ENCODE measurements around the gene TRIM28.
A peak's percentile ranks its signal among the peaks of the same experiment; 100 is the strongest.

TRIM28 gene

DNA sequence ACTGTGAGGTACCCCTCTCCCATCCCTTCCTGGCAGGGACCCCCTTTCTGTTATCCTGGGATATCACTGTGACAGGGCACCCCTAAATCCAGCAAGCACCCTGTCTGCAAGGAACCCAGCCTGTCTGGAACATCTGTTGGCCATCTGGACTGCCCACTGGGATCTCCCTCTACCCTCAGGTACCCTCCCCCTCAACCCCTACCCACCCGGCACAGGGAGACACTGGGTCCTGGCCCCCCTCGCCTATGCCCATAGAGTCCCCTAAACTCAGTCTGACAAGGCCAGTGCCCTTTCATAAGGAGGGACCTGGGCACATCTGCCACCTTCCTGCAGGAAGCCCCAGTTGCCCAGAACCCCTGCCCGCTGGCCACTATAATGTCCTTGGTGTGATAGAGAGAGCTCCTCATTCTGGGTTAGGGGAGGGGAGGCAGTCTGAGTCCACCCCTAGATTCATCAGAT lies 29.3 kb upstream of the TRIM28 start:
- Histone ChIP-seq H3K4me3 (ENCODE audit: low read depth, low read length) (peak overlapping the region; percentile 73), H3K27ac (peak overlapping the region; percentile 88)
- TF ChIP-seq, protein P1, sequence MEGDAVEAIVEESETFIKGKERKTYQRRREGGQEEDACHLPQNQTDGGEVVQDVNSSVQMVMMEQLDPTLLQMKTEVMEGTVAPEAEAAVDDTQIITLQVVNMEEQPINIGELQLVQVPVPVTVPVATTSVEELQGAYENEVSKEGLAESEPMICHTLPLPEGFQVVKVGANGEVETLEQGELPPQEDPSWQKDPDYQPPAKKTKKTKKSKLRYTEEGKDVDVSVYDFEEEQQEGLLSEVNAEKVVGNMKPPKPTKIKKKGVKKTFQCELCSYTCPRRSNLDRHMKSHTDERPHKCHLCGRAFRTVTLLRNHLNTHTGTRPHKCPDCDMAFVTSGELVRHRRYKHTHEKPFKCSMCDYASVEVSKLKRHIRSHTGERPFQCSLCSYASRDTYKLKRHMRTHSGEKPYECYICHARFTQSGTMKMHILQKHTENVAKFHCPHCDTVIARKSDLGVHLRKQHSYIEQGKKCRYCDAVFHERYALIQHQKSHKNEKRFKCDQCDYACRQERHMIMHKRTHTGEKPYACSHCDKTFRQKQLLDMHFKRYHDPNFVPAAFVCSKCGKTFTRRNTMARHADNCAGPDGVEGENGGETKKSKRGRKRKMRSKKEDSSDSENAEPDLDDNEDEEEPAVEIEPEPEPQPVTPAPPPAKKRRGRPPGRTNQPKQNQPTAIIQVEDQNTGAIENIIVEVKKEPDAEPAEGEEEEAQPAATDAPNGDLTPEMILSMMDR (IDR thresholded peaks at IDR 0.05; ENCODE audit: low read depth, low read length), result no peak

DNA sequence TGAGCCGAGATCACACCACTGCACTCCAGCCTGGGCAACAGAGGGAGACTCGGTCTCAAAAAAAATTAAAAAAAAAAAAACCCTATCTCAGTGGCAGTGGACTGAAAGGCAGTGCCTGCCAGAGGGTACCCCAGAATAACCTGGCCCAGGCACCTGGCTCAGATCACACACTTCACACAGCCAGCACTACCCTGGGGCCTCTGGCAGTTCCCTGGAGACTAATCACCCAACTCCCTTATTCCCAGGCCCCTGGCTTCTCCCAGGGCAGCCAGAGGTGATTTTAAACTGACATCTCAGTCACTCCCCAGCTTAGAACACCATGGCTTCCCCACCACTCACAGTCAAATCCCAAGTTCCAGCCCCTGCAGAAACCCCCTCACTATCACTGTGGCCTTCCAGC lies 28.6 kb upstream of the TRIM28 start:
- TF ChIP-seq, protein P1 (IDR thresholded peaks at IDR 0.05; ENCODE audit: low read depth, low read length), result no peak
- no peak overlapping the region for H3K27ac ChIP-seq
- peaks cover 13% of the 10 kb centered on the region for H3K36me3 ChIP-seq

More for the DNA sequence above, 29.3 kb upstream of the TRIM28 start:
- no peak for DNase-seq
- no peaks in the 10 kb centered on the region for H3K27me3 ChIP-seq (ENCODE audit: insufficient read depth, low read depth, severe bottlenecking)
- no peaks in the 10 kb centered on the region for H3K9me3 ChIP-seq (ENCODE audit: severe bottlenecking)
- peaks cover 13% of the 10 kb centered on the region for H3K36me3 ChIP-seq

DNA sequence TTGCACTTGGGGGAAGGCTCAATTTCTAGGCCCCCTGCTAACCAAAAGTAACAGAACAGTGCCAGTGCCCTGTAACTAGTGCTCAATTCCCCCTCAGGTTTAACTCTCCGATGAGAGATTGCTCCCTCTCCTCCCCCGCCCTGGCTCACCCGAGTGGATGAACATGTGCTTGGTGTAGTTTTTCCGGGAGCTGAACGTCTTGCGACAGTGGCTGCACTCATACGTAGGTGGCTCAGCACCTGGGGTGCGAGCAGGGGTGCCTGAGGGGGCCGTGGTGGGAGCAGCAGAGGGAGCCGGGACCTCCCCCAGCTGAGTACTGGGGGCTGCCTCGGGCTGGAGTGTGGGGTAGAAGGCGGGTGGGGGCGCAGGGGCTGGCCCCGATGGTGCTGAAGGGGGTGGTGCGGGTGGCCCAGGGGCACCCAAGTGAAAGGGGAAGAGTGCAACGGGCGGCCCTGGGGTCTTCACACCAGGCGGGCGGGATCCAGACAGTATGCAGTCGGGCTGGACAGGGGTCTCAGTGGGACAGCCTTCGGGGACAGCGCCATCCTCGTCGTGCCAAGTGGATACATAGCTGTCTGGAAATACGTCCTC lies 27.5 kb upstream of the TRIM28 start:
- DNase-seq, result no peak
- Histone ChIP-seq H3K27ac (no peak overlapping the region), H3K27me3 (ENCODE audit: insufficient read depth, low read depth, severe bottlenecking) (no peaks in the 10 kb centered on the region), H3K9me3 (ENCODE audit: severe bottlenecking) (no peaks in the 10 kb centered on the region), H3K4me3 (ENCODE audit: low read depth, low read length) (no peak overlapping the region), H3K36me3 (peaks cover 13% of the 10 kb centered on the region)
- TF ChIP-seq, protein P1 (IDR thresholded peaks at IDR 0.05; ENCODE audit: low read depth, low read length), result no peak

More for the DNA sequence above, 28.6 kb upstream of the TRIM28 start:
- H3K27me3 ChIP-seq (ENCODE audit: insufficient read depth, low read depth, severe bottlenecking), result no peaks in the 10 kb centered on the region
- no peaks in the 10 kb centered on the region for H3K9me3 ChIP-seq (ENCODE audit: severe bottlenecking)
- no peak for DNase-seq
- H3K4me3 ChIP-seq (ENCODE audit: low read depth, low read length), result no peak overlapping the region

DNA sequence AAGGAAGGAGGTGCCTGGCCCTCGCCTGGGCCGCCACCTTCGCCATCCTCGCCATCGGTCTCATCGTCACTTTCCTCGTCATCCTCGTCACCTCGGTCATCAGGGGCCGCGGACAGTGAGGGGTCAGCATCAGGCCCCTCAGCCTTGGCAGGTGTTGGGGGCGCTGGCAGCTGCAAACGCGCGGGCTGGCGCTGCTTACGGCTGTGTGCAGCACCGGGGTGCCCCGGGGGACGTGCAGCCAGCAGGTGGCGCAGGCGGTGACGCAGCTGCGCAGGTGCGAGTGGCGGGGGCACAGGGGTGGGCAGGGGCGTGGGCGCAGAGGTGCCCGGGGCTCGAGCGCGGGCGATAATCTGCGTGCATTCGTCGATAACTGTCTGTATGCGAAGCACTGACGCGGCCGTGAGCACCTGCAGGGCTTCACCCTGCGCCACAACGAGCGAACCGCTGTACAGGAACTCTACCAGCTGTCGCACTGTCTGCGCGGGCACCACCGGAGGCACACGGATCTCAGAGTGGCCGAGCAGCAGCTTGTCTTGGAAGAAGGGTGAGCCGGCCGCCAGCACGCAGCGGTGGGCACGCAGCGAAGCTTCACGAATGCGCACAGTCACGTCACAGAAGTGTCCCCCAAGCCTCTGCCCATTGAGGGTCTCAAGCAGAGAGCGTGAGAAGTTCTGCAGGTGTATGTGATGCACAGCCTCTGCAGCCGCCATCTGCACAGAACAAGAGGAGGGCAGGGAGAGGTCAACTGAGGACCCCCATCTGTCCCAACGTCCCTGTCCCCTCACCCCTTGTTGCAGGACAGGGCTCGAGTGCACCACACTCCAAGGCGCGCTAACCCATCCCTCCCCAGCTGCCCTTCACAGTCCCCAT lies 26.7 kb upstream of the TRIM28 start:
- H3K4me3 ChIP-seq (ENCODE audit: low read depth, low read length), result no peak overlapping the region

GRCh38 chr19:58518256-58519086 lies 25.4 kb upstream of the TRIM28 start:
- Histone ChIP-seq H3K27ac (peak overlapping the region; percentile 95), H3K9me3 (ENCODE audit: severe bottlenecking) (no peaks in the 10 kb centered on the region), H3K27me3 (ENCODE audit: insufficient read depth, low read depth, severe bottlenecking) (no peaks in the 10 kb centered on the region), H3K36me3 (peaks cover 13% of the 10 kb centered on the region), H3K4me3 (ENCODE audit: low read depth, low read length) (peak overlapping the region; percentile 54)
- no peak for DNase-seq
- TF ChIP-seq, protein P1 (IDR thresholded peaks at IDR 0.05; ENCODE audit: low read depth, low read length), result no peak

More for the DNA sequence above, 26.7 kb upstream of the TRIM28 start:
- no peak for DNase-seq
- no peaks in the 10 kb centered on the region for H3K9me3 ChIP-seq (ENCODE audit: severe bottlenecking)
- H3K36me3 ChIP-seq, result peaks cover 13% of the 10 kb centered on the region
- no peak overlapping the region for H3K27ac ChIP-seq
- TF ChIP-seq, protein P1 (IDR thresholded peaks at IDR 0.05; ENCODE audit: low read depth, low read length), result peak; percentile 36; the same call in 1 of the 2 replicates
- no peaks in the 10 kb centered on the region for H3K27me3 ChIP-seq (ENCODE audit: insufficient read depth, low read depth, severe bottlenecking)
